Gastroesophageal sphincter (tissue), 3 donors: Measurements from ENCODE around the gene SLC44A3.

Experiments
- CTCF ChIP-seq, 4 experiments: fragments of 200-600 bp in 2 of 4; fragments of 450-650 bp in 2 of 4; sonication (generic) in 1 of 4; IDR thresholded peaks; one replicate each; pipeline ENCODE4 v1.5.1; 2017 to 2019; ENCODE audit warnings: antibody characterized with exemption in 4 of 4, mild to moderate bottlenecking in 2 of 4, moderate library complexity in 2 of 4
- EP300 ChIP-seq: sonication (generic); formaldehyde crosslinking; IDR thresholded peaks from one replicate; pipeline ENCODE4 v1.6.1; 2017; ENCODE audit warnings: antibody characterized with exemption, mild to moderate bottlenecking

GRCh38 chr1:94799206-94799605 lies 21.0 kb upstream of the SLC44A3 start:
- TF ChIP-seq CTCF (IDR thresholded peaks at IDR 0.05) (no peak), EP300 (no peak)
